ENCODE results near the gene MX1. TPM values are rescaled to one million over a fixed set of nuclear protein-coding genes. Genes with fewer than 3 reads are reported as not detected.
A peak's percentile ranks its signal among the peaks of the same experiment; 100 is the strongest.

Gene MX1
- total and polyA plus RNA-seq, 2 of the 13 experiments (the other 11 are each of a cell fraction or from before 2014, with no cell fraction given) = 2.6 to 5.8 TPM

DNA sequence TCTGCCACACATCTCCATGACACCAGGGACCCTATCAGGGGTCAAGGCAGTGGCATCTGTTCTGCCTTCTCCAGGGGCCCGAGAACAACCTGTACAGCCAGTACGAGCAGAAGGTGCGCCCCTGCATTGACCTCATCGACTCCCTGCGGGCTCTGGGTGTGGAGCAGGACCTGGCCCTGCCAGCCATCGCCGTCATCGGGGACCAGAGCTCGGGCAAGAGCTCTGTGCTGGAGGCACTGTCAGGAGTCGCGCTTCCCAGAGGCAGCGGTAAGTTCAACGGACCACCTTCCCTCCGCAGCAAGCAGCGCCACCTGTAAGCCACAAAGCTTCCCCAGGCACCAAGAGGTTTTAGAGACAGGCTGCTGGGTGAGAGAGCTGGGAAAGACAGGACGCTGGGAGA is 48.3 kb upstream of the MX1 start:
- Histone ChIP-seq H3K36me3 (replicated peaks in 1 of 2; ENCODE audit: control insufficient read depth in 1 of 2, insufficient read depth in 2 of 2, low read length in 2 of 2) (peaks cover 7 to 11% of the 10 kb centered on the region in 2 experiments; a peak in 3 of 5 replicates), H3K4me3 (replicated peaks in 1 of 3; ENCODE audit: insufficient read depth in 1 of 3, low read depth in 2 of 3, low read length in 3 of 3) (no peak overlapping the region), H3K4me2 (ENCODE audit: low read depth, low read length) (no peak overlapping the region), H3K9me3 (ENCODE audit: low read length) (no peaks in the 10 kb centered on the region), H3K4me1 (ENCODE audit: insufficient read depth, low read length) (peaks cover 7% of the 10 kb centered on the region), H3K27me3 (ENCODE audit: control insufficient read depth in 1 of 2, insufficient read depth in 2 of 2, low read length in 2 of 2) (no peaks in the 10 kb centered on the region; a peak in 1 of 5 replicates), H4K20me1 (ENCODE audit: insufficient read depth, low read length) (0 out of 2 replicates have a peak, but pooled peaks cover 2% of the 10 kb centered on the region), H3K79me2 (ENCODE audit: insufficient read depth, low read length) (peaks cover 10% of the 10 kb centered on the region), H3K9ac (ENCODE audit: insufficient read depth, low read depth, low read length) (no peak overlapping the region), H2AFZ (ENCODE audit: low read length) (no peak overlapping the region), H3K27ac (ENCODE audit: extremely low read length, insufficient read depth, low read length) (no peak overlapping the region)
- ChIA-PET CTCF (ENCODE audit: low intra/inter-chr PET ratio, low total read pairs) (no interaction called here), POLR2A (no interaction called here)
- DNase-seq (ENCODE audit: low spot score) (no peak), ATAC-seq (no peak), FAIRE-seq (no peak)
- WGBS (ENCODE audit: low lambda C conversion rate) = 92% methylated on average over 7 of the region's 16 CpGs
- in situ Hi-C loops (cut with HindIII; ENCODE audit: extremely low pct_ligation_motif_present, low pct_unique_long_range_greater_than_20kb) (no loop called here), intact Hi-C loops (cut with micrococcal nuclease; ENCODE audit: unreplicated experiment) (no loop called here)
- peak; percentile 21 for TF ChIP-seq AGO2 (optimal IDR thresholded peaks at IDR 0.05; ENCODE audit: low read depth, low read length)
- TF ChIP-seq, protein P1, sequence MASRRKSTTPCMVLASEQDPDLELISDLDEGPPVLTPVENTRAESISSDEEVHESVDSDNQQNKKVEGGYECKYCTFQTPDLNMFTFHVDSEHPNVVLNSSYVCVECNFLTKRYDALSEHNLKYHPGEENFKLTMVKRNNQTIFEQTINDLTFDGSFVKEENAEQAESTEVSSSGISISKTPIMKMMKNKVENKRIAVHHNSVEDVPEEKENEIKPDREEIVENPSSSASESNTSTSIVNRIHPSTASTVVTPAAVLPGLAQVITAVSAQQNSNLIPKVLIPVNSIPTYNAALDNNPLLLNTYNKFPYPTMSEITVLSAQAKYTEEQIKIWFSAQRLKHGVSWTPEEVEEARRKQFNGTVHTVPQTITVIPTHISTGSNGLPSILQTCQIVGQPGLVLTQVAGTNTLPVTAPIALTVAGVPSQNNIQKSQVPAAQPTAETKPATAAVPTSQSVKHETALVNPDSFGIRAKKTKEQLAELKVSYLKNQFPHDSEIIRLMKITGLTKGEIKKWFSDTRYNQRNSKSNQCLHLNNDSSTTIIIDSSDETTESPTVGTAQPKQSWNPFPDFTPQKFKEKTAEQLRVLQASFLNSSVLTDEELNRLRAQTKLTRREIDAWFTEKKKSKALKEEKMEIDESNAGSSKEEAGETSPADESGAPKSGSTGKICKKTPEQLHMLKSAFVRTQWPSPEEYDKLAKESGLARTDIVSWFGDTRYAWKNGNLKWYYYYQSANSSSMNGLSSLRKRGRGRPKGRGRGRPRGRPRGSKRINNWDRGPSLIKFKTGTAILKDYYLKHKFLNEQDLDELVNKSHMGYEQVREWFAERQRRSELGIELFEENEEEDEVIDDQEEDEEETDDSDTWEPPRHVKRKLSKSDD (CRISPR knock-in tag; IDR thresholded peaks at IDR 0.05; ENCODE audit: low read depth) = no peak
- TF ChIP-seq, protein P2, sequence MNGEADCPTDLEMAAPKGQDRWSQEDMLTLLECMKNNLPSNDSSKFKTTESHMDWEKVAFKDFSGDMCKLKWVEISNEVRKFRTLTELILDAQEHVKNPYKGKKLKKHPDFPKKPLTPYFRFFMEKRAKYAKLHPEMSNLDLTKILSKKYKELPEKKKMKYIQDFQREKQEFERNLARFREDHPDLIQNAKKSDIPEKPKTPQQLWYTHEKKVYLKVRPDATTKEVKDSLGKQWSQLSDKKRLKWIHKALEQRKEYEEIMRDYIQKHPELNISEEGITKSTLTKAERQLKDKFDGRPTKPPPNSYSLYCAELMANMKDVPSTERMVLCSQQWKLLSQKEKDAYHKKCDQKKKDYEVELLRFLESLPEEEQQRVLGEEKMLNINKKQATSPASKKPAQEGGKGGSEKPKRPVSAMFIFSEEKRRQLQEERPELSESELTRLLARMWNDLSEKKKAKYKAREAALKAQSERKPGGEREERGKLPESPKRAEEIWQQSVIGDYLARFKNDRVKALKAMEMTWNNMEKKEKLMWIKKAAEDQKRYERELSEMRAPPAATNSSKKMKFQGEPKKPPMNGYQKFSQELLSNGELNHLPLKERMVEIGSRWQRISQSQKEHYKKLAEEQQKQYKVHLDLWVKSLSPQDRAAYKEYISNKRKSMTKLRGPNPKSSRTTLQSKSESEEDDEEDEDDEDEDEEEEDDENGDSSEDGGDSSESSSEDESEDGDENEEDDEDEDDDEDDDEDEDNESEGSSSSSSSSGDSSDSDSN (CRISPR knock-in tag; IDR thresholded peaks at IDR 0.05) = no peak
- no peak for TF ChIP-seq ZNF790 (CRISPR knock-in tag; IDR thresholded peaks at IDR 0.05; ENCODE audit: borderline replicate concordance)
- BruUV-seq (replicated peaks) = no TSS peak

Measured in HepG2 (cell line).